CD4-positive, alpha-beta T cell treated with Interleukin-17A for 1 hour (primary cell): ENCODE measurements around the gene SLC43A2.

Experiments used
- DNase-seq: peaks from one replicate; pipeline ENCODE4 v3.0.0-alpha.2; 2020

The SLC43A2 gene

DNA sequence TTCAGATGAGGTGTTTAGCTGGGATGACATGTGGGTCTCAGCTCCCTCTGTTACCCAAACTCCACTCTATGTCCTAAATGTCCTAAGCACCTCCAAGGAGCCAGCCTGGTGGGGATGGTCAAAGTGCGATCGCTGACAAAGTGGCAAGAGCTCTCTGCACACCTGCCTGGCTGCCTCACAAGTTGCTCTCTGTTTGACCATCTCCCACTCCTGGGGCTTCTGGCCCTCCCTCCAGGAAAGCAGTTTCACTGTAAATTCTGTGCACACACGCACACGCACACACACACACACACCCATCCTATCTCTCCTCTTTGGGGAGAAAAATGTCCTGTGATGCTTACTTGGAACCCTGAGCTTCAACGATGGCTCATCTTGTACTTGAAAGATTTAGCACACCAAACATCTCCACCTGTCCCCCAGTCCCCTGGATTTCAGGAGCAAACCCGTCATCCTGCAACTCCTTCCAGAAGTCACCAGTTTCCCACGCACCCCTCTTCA is 67.7 kb downstream of the SLC43A2 start:
- DNase-seq, result no peak

GRCh38 chr17:1560101-1560857 is 68.4 kb downstream of the SLC43A2 start:
- no peak for DNase-seq

GRCh38 chr17:1559047-1560043 is 69.3 kb downstream of the SLC43A2 start:
- DNase-seq, result no peak

- DNase-seq, result no peak
Observed at GRCh38 chr17:1558401-1558800, 70.2 kb downstream of the SLC43A2 start.

DNA sequence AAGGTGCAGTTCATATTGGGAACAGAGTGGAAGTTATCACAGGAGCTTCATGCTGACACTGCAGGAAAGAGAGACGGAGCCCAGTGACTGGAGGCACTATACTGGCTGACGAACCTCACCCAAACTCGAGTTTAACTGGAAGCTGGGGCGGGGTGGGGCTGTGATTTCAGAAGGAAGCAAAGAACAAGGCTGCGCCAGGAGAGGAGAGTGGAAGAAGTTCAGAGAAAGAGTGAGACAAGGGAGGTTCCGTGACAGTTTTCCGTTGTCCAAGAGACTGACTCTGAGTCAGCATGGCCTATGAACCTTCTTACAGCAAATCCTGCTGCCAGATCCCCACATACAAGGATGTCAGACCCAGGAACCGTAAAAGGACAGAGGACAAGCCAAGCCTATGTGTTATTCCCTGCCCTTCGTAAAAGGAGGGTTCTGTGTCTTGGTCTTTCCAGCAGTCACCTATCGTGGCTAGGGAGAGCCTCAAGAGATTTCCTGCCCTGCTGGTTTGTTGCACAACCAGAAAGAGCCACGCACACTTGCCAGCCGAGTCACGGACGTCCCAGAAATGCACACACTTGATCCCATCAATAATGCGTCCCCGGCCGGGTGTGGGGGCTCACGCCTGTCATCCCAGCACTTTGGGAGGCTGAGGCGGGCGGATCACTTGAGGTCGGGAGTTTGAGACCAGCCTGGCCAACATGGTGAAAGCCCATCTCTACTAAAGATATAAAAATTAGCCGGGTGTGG is 71.1 kb downstream of the SLC43A2 start:
- no peak for DNase-seq

DNA sequence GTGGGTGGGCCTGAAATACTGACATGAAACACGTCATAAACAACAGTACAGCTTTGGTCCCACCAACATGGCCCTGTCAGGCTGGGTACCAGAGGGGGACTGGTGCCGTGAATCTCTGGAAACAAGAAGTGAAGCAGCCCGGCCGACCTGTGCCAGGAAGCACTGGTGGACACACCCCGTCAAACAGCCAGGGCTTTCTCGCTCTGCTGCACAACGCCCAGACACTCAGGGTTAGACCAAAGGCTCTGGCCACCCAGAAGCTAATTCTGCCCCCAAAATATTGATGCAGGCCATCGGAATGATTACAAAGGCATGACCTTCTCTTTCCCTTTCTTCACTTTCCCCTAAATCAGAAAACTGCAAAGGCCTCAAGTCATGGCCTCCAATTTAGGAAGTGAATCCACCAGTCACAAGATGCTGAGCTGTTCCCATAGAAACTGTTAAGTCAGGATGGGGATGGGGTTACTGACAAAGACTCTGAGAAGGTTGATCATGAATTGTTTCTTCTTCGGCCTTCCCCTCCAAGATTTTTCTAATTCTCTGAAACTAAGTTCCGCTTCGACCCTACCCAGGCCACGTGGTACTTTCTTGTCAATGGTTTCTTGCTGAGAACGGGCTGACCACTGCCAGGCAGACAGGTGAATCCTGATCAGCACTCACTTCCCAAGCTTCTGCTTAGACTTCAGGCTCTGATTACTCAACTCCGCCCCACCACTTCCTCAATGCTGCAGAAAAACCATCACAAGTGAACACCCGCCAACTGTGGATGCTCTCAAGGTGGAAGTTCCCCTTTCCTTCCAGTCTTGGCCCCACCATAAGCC is 72.8 kb downstream of the SLC43A2 start:
- peak; percentile 13 for DNase-seq

- no peak for DNase-seq
Observed at GRCh38 chr17:1554751-1555540, 73.7 kb downstream of the SLC43A2 start.

DNA sequence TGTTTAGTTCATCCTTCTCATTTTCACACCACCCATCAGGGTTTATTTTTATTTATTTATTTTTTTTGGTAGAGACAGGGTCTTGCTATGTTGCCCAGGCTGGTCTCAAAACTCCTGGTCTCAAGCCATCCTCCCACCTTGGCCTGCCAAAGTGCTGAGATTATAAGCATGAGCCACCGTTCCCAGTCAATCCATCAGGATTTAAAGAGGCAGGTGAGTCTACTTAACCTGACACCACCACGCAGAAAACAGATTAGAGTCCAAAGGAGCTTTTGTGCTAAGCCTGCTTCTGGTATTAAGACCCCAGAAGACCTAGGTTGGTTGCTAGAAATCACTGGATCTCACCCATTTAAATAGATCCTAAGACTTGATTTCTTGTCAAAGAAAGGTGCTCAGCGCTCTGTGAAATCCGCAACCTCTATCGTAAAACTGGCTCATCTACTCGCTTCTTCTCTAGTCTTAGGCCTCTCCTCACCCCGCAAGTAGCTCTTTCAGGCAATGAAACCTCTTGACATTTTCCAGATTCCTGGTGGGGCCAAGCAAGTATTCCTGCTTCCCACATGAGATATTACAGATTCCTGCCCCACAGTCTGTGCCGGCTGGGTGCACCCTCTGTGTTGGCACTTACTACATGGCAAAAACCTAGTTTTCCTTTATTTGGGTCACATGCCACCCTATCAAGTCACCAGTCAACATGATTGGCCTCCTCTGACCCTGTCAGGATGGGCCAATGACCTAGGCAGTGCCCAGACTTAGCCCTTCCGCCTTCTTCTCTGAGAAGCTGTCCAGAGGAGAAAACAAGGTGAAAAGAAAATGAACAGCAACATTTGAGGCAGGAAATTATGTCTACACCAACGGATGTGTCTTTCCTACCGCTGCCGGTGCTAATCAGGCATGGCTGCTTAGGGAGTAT is 75.0 kb downstream of the SLC43A2 start:
- no peak for DNase-seq

- no peak for DNase-seq
Observed at GRCh38 chr17:1552932-1553331, 75.7 kb downstream of the SLC43A2 start.

DNA sequence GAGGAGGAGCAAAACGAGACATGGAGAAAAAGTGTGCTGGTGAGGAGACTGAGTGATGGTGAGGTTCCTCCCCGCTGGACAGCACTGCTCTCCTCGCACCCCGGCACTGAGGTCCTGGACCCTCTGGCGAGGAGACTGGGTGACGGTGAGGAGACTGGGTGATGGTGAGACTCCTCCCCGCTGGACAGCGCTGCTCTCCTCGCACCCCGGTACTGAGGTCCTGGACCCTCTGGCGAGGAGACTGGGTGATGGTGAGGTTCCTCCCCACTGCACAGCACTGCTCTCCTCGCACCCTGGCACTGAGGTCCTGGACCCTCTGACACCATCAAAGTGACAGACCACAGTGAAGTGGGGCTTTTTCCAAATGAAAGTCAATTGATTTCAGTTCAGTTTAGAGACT is 76.9 kb downstream of the SLC43A2 start:
- DNase-seq, result no peak

GRCh38 chr17:1548032-1548431 is 80.6 kb downstream of the SLC43A2 start:
- no peak for DNase-seq

GRCh38 chr17:1546292-1546922 is 82.2 kb downstream of the SLC43A2 start:
- no peak for DNase-seq

GRCh38 chr17:1545618-1546017 is 83.0 kb downstream of the SLC43A2 start:
- no peak for DNase-seq

DNA sequence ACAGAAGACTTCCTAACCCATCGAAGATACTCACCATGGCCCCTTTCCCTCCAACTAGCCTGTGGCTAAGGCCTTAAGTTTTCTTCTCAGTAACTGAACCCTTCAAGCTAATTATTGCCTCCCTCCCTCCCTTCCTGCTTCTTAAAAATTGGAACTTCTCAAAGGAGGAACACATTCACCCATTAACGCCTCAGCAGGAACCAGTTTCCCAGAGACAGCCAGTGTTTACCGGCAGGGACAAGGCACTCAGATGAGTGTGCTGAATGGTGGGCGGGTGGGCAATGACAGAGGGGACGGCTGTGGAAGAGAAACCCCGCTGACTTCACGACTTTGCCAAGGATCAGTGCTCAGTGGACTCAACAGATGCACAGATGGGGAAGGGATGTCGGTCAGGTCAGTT is 86.3 kb downstream of the SLC43A2 start:
- no peak for DNase-seq

- no peak for DNase-seq
Observed at GRCh38 chr17:1541367-1541904, 87.2 kb downstream of the SLC43A2 start.

DNA sequence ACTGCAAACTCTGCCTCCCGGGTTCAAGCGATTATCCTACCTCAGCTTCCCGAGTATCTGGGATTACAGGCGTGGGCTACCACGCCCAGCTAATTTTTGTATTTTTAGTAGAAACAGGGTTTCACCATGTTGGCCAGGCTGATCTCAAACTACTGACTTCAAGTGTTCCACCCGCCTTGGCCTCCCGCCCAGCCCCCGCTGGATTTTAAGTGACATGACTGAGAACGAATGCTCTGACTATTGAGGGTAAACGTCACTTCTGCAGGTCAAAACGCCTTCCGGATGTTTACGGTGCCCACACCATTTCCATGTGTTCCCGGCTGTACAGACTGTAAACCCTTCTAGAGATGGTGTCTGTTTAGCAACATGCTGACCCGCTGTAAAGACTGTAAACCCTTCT is 88.8 kb downstream of the SLC43A2 start:
- DNase-seq, result no peak

DNA sequence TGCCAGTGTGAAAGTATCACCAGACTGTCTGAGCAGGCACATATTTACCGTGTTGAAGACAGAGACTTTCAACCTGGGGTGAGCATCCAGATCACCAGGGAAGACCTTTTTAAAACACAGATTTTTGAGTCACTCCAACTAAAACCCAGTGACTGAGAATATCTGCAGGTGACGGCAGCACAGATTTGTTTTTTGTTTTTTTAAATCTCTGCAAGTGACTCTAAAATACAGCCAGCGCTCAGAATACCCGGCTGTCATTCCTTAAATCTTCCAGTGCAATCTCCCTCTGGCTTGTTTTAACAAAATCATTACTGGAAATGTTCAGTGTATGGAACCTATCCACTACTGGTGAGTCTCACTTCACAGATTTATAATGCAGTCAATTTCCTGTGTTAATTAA is 92.9 kb downstream of the SLC43A2 start:
- DNase-seq, result no peak

DNA sequence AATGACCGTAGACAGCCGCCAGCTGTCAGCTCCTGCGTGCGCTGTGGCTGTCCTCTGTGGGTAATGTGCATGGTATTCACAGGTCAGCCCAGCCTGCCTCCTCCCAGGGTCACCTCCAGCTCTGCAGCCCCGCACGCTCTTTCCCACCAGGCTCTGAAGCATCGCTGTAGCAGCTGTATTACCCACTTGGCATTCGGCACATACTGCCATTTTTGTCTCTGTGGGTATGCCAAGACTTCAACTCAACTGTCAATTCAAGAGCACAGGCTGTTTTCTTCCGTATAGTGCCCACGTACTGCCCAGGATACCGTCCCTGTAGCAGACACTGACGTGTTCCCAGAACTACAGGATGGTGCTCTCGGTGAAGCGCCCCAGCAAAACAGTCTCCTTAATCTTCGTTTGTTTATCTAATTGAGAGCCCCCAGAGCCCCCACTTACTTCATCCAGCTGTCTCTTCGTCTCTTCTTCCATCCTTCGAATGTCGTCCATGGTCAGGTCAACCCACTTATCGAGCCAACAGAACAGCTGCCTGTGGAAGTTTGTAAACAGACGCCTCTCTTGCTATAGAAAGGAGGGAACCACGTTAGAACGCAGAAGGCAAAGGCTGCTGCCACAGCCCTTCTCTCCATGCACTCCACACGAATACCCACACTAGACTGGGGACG is 94.8 kb downstream of the SLC43A2 start:
- DNase-seq, result no peak
